Stimulated activated CD8-positive, alpha-beta memory T cell treated with anti-CD3 and anti-CD28 coated beads, Interleukin-4, amount 100 ng/mL, for 1 hour (primary cell): Measurements from ENCODE around the gene SIRPD.

ENCODE experiments used
- DNase-seq, 2 donors: peaks; one replicate each; pipeline ENCODE4 v3.0.0-alpha.2; 2020; ENCODE audit warnings: low read depth in 2 of 2, low spot score in 1 of 2

SIRPD gene

DNA sequence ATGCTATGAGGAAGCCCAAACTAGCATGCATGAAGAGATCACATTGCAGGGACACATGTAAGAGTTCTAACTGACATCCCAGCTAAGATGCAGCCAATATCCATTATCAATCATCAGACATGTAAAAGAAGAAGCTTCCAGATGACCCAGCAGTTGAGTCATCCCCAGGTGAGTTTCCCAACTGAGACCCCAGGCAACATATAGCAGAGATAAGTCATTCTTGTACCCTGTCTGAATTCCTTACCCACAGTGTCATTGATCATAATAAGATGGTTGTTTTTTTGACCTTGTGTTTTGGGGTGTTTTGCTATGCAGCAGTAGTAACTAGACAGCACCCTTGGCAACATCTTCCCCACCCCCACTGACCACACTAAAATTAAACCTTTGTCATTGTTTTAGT is 18.9 kb downstream of the SIRPD start:
- no peak for DNase-seq

DNA sequence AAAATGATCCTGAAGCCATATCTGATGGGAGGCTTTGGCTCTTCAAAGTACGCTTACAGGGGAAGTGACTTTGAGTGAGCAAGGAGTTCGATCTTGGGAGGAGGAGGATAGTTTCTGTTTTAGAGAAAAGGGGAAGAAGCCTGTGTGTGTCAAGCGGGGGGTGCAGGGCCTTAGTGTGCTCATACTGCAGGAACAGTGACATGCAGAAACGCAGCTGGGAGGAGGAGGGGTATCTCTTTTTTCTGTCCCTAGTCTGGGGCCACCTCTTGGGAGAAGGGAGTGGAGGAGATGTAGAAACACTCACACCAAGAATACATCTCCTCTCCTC is 19.8 kb downstream of the SIRPD start:
- DNase-seq: no peak

DNA sequence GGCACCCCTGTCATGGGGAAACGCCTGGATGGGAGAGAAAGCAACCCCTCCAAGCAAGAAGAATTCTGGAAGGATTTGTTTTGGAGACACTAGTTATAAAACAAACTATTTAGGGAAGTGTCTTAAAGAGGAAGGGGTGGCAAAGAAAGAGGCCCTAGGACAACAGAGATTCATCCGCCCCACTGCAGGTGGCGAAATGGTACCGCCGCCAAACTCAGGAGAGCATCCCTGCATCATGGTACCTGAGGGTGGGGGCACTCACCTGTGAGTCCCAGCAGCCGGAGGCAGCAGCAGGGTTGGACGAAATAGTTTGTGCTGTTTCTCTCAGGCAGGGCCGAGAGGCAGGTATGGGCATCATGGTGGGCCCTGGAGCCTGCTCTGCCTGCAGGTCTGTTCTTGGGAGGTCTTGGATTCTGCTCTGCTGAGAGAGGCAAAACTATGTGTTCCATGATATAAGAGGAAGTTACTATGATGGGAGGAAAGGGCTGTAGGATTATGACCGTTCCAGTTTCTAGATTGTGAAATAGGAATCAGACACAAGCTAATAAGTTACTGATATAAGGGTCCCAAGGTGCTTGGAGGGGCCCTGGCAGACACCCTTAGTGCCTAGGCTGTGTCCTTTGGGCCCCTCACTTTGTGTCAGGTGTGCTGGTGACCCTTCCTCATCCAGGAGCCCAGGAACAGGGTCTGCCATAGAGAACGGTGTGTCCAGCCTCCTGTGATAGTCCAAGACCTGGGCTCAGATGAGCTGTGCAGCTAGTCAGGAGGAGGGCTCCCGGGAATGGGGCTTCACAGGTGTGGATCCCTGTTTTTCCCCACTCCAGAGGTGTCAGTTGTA is 20.4 kb downstream of the SIRPD start:
- no peak for DNase-seq

DNA sequence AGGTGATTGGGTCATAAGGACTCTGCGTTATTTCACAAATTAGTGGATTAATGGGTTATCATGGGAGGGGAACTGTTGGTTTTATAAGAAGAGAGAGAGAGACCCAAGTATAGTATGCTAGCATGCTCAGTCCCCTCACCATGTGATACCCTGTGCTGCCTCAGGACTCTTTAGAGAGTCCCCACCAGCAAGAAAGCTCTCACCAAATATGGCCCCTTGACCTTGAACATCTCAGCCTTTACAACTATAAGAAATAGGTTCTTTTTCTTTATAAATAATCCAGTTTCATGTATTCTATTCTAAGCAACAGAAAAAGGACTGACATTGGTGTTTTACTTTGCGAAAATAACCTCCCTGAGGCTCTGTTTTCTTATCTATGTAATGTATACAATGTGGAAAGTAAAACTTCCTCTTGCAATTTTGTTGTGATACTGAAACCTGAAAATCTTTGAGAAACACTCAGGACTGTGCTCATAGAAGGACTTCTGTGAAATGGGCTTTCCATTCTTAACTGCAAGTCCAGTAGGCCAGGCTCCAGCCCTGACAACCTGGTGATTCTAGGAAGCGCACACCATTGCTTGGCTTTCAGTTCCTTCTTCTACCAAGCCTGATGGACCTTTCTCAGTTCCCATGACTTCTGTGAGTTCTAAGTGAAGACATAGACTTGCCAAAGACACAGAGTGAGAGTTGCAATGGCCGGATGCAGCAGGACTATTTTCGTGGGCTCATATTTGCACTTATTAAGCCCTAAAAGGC is 21.9 kb downstream of the SIRPD start:
- DNase-seq: no peak

DNA sequence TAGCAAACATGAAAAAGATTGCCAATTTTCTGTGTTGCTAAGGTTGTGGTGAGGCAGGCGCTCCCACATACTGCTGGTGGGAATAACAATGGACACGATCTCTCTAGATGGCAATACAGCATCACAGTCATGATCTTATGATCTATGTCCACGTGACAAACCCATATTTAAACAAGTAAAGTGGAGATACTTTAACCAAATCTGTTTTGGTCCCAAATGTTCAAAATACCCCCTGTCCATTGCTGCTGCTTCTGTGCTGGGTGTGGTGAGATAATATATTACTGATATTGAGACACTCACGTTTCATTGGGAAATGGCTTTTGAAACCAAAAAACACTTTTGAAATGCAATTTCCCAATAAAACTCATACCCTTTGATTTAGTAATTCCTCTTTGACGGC is 23.0 kb downstream of the SIRPD start:
- DNase-seq: no peak

DNA sequence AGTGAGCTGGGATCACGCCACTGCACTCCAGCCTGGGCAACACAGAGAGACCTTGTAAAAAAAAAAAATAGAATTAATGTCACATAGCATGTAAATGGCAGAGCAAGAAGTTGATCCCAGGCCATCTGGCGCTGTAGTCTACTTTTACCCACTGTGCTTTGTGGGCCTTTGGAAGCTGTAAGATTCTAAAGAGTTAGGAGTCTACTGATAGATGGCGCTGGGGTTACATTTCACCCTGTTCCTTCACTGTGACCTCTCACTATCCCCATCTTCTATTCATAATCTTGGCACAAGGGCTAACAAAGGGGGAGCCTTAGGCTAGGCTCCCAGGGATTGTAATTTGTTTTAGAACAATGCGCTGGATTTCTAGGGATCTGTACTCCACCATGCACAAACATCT is 24.4 kb downstream of the SIRPD start:
- DNase-seq: no peak

DNA sequence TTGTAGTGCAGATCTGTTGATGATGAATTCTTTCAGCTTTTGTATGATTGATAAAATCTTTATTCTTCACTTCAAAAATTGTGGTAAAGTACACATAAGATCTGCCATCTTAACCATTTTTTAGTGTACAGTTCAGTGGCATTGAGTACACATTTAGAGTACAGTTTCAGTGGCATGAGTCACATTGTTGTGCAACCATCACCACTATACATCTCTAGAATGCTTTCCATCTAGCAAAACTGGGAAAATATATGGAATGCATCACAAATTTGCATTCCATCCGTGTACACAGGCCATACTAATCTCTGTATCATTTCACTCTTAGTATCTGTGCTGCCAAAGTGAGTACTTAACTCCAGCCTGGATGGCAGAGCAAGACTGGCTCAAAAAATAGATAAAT is 28.7 kb downstream of the SIRPD start:
- DNase-seq: no peak

DNA sequence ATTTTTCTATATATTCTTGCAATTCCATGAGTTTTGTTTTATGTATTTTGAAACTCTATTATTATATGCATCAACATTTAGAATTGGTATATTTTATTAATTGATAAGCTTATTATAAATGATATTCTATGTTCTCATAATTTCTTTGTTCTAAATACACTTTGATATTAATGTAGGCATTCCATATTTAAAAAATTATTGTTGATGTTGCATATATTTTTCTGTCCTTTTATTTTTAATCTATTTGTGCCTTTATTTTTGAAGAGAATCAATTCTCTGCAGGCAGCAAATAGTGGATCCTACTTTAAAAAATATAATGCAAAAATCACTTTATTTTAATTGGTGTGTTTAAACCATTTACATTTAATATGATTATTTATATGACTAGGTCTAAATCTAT is 29.6 kb downstream of the SIRPD start:
- DNase-seq: no peak

DNA sequence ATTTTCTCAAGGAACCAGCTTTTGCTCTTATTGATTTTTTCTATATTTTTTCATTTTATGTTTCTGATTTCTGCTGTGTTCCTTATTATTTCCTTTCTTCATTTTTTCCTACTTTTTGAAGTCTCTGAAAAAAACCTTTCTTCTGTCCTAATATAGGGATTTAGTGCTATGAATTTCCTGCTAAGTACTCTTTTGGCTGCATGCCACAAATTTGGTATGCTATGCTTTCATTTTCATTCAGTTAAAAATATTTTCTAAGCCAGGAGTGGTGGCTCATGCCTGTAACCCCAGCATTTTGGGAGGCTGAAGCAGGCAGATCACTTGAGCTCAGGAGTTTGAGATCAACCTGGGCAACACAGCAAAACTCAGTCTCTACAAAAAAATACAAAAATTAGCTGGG is 30.6 kb downstream of the SIRPD start:
- DNase-seq: no peak

DNA sequence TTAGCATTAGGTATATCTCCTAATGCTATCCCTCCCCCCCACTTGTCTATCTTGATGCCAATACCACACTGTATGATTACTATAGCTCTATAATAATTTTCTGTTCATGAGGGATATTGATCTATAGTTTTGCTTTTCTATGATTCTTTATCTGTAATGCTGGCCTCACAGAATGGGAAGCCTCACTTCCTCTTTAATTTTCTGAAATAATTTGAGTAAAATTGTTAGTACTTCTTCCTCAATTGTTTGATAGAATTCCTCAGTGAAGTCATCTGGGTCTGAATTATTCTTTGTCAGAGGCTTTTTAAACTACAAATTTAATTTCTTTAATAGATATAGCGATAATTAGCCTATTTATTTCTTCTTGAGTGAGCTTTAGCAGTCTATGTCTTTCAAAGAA is 31.2 kb downstream of the SIRPD start:
- no peak for DNase-seq

DNA sequence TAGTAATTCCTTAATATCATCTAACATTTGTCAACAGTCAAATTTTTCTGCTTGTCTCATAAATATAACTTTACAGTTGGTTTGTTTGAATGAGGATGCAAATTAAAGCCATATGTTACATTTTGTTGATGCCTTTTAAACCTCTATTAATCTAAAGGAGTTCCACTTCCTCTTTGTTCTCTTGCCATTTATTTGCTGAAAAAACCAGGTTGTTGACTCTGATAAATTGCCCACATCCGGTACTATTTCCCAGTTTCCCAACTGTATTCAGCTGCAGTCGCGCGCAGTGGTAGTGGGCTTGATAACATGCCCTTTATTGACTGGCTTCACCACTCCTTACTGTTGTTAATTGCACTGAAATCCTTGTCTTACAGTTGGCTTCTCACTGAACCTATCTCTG is 33.5 kb downstream of the SIRPD start:
- DNase-seq: no peak

DNA sequence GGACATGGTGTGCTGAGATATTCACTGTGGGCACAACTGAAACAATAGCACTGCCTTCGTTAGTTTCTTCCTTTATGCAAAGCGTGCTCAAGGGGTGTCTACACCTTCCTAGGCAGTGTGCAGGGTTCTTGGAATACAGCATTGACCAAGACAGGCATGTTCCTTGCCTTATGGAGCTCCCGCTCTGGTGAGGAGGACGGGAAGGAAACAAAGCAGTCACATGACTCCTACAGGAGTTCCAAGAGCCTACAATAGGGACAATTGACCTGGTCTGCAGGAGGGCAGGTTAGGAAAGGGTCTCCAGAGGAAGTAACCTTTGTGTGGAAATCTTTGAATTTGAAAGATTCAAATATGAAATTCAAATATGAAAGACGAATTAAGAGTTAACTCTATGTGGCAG is 40.5 kb downstream of the SIRPD start:
- DNase-seq: no peak

DNA sequence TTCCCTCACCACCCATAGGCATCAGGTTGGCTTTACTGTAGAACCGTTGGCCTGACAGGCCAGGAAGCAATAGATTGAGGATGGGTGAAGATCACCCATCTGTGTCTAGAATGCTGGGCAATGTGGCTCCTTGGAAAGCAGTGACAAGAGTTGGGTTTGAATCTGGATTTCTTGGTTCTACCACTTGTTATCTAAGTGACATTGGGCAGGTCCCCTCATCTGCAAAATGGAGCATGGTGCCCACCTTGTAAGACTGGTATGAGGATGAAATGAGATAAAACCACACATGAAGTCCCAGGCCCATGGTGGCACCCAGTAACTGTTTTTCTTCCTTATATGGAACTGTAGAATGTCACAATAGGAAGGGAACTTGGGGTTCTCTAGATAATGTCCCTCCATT is 43.7 kb downstream of the SIRPD start:
- DNase-seq: no peak

DNA sequence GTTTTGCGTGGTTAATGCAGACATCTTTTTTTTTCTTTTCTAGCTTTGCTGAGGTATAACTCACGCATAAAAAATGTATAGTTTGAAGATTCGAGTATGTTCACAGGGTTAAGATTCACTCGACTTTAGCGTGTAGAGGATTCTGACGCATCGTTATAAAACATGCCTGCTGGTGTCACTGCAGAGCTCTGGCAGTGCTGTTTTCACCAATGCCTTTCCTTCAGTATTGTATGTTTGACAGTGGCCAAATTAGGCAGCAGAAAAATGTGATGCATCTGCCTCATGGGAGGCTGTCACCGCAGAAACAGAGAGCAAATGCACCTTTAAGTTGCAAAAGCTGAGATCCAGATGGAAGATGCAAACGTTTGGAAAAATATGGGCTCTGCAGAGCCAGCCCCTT is 48.3 kb downstream of the SIRPD start:
- DNase-seq: no peak

DNA sequence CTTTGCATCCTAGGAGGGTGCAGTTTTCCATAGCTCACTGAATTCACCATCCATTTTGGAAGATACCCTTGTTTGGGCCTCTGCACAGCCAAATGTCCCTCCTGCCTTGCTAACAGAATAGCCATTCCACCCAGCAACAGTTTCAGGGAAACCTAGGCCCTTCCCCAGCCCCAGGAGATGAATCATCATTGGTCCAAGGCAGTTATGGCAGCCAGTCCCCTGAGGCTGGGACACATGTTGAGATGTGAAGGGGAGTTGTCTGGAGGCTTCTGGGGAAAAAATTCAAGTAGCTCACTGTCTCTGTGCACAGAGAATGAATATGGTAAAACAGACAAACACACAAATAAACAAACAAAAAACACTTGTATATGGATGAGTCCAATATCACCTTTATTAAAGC is 48.9 kb downstream of the SIRPD start:
- no peak for DNase-seq

DNA sequence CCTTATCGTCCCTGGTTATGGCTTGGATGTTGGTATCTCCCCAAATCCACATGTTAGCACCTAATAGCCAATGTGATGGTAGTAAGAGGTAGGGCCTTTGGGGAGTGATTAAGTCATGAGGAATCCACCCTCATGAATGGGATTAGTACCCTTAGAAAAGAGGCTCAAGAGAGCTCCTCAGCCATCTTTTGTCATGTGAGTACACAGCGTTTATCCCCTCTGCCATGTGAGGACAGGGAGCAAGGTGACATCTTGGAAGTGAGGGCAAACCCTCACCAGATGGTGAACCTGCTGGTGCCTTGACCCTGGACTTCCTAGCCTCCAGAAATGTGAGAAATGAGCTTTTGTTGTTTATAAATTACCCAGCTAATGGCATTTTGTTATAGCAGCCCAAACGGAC is 50.2 kb downstream of the SIRPD start:
- DNase-seq: no peak

DNA sequence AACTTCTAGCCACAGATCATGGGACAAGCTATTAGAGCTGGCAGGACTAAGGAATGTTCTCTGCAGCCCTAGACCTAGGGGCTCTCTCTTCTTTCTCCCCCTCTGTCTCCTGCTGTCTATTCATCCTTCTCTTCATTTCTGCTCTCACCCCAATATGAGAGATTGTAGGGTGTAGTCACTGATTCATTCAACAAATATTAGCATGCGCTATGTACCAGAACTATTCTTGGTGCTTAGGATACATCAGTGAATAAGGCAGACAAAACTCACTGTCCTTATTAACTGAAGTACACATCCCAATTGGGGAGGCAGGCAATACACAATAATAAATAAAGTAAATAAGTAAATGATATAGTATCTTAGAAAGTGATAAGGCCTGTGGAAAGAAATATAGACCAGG is 51.6 kb downstream of the SIRPD start:
- no peak for DNase-seq

DNA sequence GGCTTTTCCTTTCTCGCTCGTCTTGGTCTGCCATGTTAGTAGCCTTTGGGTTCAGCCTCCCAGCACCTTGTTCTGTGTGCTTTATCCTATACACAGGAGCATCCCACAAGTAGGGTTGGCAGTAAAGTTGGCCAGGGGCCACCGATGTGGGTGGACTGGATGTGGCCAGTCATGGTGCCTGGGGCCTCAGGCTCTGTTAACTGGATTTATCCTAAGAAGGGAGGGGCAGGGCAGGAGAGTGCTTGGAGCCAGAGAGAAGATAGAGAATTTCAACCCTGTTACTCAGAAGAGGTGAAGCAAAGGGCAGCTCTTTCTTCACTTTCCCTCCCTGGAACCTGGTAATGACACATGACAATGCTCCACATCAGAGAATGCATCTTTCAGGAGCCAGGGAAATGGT is 52.1 kb downstream of the SIRPD start:
- DNase-seq: no peak

DNA sequence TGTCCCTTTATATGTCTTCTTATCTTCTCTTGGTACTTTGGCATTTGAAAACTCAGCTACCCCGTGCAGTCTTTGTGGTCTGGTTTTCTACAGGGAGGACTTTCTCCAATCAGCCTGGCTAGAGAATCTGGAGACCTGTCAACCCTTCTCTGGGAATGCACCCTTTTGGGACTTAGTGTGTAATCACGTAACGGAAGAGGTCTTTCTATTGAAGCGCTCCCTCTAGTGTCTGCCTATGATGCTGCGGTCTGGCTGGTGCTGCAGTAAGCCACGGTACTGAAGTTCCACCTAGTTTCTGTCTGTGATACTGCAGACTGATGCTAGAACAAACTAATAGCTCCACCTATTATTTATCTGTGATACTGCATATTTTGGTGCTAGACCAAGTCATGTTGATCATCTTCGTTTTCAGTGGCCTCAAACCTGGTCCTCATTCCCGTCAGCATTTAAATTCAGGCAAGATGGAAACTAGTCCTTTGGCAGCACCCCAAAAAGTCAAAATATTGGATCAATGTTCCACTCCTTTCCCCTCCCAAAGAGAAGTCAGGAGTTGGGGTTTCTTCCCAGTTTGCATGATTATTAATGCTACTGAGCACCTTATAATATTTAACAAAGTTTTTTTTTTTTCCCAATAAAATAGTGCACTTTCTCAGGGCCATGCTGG is 53.8 kb downstream of the SIRPD start:
- peak; percentile 37 to 52 for DNase-seq

DNA sequence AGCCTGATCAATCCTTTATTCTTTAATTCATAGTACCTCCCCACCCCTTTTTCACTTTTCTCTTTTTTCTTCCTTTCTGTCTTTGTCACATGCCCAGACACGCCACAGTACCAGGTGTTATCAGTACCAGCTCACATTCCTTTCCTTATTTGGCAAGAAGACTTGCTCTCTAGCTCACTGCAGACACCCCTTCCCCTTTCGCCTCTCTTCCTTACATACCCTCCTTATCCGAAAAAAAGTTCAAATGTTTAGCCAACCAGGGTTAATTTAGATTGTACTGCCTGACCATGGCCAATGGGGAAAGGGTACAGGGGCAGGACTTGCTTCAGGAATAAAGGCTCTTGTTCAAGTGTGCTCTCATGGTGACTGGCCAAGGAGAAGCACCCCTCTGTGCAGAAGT is 57.0 kb downstream of the SIRPD start:
- DNase-seq: no peak

DNA sequence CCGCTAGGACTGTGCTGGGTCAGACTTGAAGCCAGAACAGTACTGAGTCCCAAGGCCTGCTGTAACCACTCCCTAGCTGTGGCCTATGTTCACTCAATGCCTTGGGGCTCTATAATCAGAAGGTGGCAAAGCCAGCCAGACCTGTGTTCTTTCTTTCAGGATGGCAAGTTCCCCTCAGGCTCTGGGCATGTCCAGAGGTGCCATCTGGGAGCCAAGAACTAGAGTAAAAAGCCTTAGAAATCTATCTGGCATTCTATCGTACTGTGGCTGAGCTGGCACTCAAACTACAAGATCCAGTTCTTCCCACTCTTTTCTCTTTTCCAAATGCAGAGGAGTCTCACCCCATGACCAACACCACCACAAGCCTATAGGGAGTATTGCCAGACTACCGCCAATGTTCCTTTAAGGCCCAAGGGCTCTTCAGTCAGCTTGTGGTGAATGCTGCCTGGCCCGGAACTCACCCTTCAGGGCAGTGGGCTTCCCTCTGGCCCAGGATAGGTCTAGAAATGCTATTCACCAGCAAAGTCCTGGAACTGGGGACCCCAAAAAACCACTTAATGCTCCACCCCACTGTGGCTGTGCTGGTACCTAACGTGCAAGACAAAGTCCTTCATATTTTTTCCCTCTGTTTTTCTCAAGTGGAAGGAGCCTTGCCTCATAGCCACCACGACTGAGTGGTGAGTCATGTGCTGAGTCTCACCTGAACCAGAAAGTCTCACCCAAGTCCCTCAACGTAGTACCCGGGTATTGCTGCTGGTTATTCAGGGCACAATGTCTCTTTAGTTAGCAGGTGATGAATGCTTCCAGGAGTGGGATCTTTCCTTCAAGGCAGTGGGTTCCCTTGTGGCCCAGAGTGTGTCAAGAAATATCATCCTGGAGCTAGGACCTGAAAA is 57.7 kb downstream of the SIRPD start:
- DNase-seq: no peak
